ENCODE measurements around the gene PLCG2.

DNA sequence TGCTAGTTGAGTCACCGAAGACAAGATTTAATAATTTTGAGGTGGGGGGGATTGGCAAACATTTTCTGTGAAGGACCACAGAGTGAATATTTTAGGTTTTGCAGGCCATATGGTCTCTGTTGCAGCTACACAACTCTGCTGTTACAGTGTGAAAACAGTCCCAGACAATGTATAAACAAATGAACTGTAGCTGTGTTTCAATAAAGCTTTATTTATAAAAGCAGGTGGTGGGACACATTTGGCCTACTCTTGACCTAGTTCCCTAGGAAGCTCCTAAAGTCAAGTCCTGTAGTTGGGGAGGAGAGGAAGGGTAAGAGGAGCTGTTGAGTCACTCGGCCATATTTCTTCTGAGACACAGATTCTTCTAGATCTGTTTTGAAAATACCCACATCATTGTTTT, 139.8 kb downstream of the PLCG2 start:
- TF ChIP-seq CTCF (IDR thresholded peaks at IDR 0.05; ENCODE audit: low read depth, low read length), result no peak
- no peak for TF ChIP-seq MYC (IDR thresholded peaks at IDR 0.05; ENCODE audit: low read depth, low read length)
- no peak for TF ChIP-seq POLR2A (IDR thresholded peaks at IDR 0.05; ENCODE audit: extremely low read depth, insufficient read length)

Data from NB4 (cell line).